ENCODE results near the gene TLE3. TPM values are rescaled to one million over a fixed set of nuclear protein-coding genes. Genes with fewer than 3 reads are reported as not detected.

The TLE3 gene
- polyA plus RNA-seq, 1 donor, result 47.1 TPM

DNA sequence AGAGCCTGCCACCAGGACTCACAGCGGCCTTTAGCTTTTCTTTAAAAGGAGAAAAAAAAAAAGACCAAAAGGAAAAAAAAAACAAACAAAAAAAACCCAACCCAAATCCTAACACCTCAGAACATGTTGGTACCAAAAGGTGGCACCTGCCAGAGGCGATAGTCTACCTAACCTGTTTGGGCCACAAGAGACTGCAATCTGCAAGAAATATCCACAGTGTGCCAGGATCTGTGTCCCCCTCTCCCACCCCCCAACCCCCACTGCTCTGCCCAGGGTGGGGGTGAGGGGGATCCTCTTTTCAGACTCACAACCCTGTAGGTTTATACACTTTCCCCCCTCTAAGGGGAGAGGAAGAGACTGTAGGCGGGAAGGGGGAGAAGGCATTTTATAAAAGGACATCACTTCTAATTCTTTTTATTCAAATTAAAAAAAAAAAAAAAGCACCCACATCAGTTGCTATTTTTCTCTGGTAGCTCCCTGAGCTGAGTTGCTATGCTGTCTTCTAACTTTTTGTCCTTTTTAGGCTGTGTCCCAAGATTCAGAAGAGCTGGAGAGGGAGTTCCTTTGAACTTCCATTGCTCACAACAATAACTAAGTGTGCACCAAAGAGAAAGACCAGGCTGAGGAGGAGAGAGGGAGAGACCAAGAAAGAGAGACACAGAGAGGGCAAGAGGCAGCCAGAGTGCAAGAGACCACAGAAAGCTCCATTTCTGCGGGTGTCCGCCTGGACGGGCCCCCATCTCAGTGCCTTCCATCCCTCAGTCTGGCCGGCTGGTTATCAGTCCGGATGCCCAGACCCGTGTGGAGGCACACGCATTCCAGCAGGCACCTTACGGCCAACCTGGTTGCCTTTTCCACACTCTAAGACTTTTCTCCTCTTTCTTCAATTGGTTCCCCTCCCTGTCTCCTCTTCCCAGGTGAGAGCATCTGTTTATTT, 48.9 kb downstream of the TLE3 start:
- DNase-seq, result no peak
- no peak overlapping the region for H3K27ac ChIP-seq (ENCODE audit: low read length)
- H3K36me3 ChIP-seq (ENCODE audit: control insufficient read depth, insufficient read depth, low read length), result peaks cover 55% of the 10 kb centered on the region
- H3K4me1 ChIP-seq (ENCODE audit: control insufficient read depth, insufficient read depth, low read length), result no peaks in the 10 kb centered on the region
- no peak overlapping the region for H3K4me3 ChIP-seq (ENCODE audit: low read length)
- no peaks in the 10 kb centered on the region for H3K9me3 ChIP-seq (ENCODE audit: control insufficient read depth, low read depth, low read length)
- no peaks in the 10 kb centered on the region for H3K27me3 ChIP-seq (ENCODE audit: control insufficient read depth, insufficient read depth, low read length)
- 90% methylated on average over 2 of the region's 11 CpGs for WGBS (ENCODE audit: insufficient coverage, low lambda C conversion rate)

DNA sequence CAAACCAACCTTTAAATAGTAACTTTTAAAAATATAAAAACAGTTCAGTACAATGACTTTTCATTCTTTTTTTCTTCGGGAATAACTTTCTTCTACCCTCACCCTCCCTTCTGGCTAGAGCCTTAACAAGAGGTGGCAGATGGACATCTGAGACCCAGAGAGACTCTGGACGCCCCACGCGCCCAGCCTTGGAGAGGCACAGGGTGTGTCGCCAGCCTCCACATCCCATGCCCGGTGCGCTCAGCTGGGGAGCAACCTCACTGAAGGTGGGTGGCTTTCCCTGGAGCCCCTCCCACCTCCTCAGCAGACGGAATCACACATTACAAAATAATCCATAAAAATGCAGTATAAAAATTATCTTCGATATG, 49.5 kb downstream of the TLE3 start:
- DNase-seq, result no peak
- H3K9me3 ChIP-seq (ENCODE audit: control insufficient read depth, low read depth, low read length), result no peaks in the 10 kb centered on the region
- no peaks in the 10 kb centered on the region for H3K4me1 ChIP-seq (ENCODE audit: control insufficient read depth, insufficient read depth, low read length)
- no peak overlapping the region for H3K27ac ChIP-seq (ENCODE audit: low read length)
- no peak overlapping the region for H3K4me3 ChIP-seq (ENCODE audit: low read length)
- 100% methylated on average over 1 of the region's 9 CpGs for WGBS (ENCODE audit: insufficient coverage, low lambda C conversion rate)
- no peaks in the 10 kb centered on the region for H3K27me3 ChIP-seq (ENCODE audit: control insufficient read depth, insufficient read depth, low read length)
- peaks cover 49% of the 10 kb centered on the region for H3K36me3 ChIP-seq (ENCODE audit: control insufficient read depth, insufficient read depth, low read length)

DNA sequence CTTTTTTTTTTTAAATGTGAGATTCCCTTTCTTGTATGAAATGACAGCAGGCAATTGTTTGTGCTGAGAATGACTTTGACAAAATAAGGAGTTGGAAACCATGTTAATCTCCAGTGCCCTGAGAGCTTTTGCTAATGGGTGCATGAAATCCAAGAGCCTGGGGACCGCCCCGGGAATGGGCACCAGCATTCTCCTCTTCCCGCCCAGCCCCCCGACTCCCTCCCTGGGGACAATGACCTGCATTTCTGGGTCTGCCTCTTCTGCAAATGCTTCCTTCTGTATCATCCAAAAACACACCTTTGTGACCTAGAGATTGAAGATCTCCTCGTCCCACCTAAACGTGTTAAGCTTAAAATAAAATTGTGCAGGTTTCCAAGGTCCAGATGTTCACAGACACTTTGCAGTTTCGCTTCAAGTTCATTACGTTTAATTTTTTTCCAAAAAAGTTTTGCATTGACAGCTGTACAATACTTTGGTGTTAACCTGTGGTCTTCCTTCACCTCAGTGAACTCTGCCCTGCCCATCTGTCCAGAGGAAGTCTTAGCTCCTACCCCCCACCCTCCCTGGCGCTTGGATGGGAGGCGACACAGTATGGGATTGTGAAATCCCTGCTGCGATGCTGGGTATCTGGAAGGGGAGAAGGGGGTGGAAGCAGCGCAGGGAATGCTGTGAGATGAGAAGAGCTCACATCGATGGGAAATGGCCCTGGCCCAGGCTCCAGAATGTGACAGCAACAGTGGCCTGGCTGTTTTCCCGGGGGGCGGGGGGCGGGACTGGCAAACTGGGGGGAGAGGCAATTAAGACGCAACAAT, 50.1 kb downstream of the TLE3 start:
- no peaks in the 10 kb centered on the region for H3K27me3 ChIP-seq (ENCODE audit: control insufficient read depth, insufficient read depth, low read length)
- DNase-seq, result no peak
- H3K4me1 ChIP-seq (ENCODE audit: control insufficient read depth, insufficient read depth, low read length), result no peaks in the 10 kb centered on the region
- H3K27ac ChIP-seq (ENCODE audit: low read length), result no peak overlapping the region
- H3K4me3 ChIP-seq (ENCODE audit: low read length), result no peak overlapping the region
- H3K36me3 ChIP-seq (ENCODE audit: control insufficient read depth, insufficient read depth, low read length), result peaks cover 43% of the 10 kb centered on the region
- H3K9me3 ChIP-seq (ENCODE audit: control insufficient read depth, low read depth, low read length), result no peaks in the 10 kb centered on the region
- 100% methylated on average over 2 of the region's 17 CpGs for WGBS (ENCODE audit: insufficient coverage, low lambda C conversion rate)

DNA sequence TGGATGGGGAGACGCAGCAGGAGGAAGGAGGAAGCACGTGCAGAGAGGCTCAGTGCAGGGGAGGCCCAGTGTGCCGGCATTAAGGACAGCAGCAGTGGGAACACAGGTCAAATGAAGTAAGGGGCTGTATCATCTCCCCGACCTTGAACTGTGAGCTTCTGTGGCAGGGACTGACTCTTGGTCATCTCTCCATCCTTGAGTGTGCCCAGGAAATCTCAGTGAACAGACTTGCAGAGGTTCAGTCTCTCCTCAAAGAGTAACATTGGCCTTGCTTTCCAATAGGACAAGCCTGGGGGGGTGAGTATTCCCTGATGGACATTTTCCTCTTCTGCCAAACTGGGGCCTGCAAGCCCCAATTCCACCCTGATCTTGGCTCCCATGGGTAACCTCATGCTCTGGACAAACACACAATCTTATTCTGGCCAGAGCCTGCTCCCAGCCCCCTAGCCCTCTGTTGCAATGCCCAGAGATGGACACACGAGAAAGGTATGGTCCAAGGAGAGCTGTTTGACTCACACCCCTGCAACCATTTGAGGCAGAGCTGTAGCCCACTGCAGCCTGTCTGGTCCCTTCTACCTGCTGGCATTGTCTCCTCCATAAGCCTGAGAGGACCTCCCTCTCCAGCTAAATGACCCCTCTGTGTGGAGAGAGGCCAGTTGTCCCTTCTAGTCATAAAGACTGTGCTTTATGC, 50.9 kb downstream of the TLE3 start:
- WGBS (ENCODE audit: insufficient coverage, low lambda C conversion rate), result no CpG with 5 or more reads among the region's 5 CpGs
- H3K36me3 ChIP-seq (ENCODE audit: control insufficient read depth, insufficient read depth, low read length), result peaks cover 38% of the 10 kb centered on the region
- DNase-seq, result no peak
- H3K9me3 ChIP-seq (ENCODE audit: control insufficient read depth, low read depth, low read length), result no peaks in the 10 kb centered on the region
- no peak overlapping the region for H3K4me3 ChIP-seq (ENCODE audit: low read length)
- H3K4me1 ChIP-seq (ENCODE audit: control insufficient read depth, insufficient read depth, low read length), result no peaks in the 10 kb centered on the region
- H3K27ac ChIP-seq (ENCODE audit: low read length), result no peak overlapping the region
- H3K27me3 ChIP-seq (ENCODE audit: control insufficient read depth, insufficient read depth, low read length), result no peaks in the 10 kb centered on the region

DNA sequence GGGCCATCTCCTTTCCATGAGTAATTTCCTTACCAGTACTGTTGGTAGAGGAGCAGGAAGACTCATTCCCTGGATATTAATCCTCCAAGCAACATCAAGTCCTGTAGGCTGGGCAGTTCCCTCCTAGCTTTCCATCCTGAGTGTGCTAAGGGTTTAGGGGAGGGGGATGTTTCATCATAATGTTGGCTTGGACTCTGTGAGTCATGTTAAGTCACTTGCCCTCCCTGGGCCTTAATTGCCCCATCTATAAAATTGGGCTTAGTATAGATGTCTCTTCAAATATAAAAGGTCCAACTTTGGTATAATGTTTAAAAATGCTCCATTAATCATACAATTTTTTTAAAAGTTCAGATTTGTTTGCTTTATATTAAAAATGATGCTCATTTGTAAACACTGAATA, 52.7 kb downstream of the TLE3 start:
- DNase-seq, result no peak
- H3K4me3 ChIP-seq (ENCODE audit: low read length), result no peak overlapping the region
- no peak overlapping the region for H3K27ac ChIP-seq (ENCODE audit: low read length)
- H3K27me3 ChIP-seq (ENCODE audit: control insufficient read depth, insufficient read depth, low read length), result no peaks in the 10 kb centered on the region
- H3K9me3 ChIP-seq (ENCODE audit: control insufficient read depth, low read depth, low read length), result no peaks in the 10 kb centered on the region
- peaks cover 20% of the 10 kb centered on the region for H3K36me3 ChIP-seq (ENCODE audit: control insufficient read depth, insufficient read depth, low read length)
- no peaks in the 10 kb centered on the region for H3K4me1 ChIP-seq (ENCODE audit: control insufficient read depth, insufficient read depth, low read length)

DNA sequence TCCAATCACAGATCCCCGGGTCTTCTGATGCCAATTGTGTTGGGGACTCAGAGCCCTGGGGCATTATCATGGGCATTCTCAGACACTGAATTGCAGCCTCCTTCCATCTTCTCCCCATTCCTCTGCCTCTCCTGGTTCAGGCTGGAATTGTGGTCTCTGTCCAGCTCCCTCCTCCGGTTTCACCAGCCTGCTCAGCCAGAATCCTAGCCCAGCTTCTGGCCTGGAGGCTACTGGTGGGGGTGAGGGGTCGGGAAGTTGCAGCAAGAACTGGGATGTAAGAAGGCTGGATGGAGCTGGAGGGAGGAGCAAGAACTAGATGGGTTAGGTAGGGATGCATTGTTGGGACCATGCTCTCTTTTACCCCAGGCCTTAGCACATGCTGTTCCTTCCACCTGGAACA, 53.5 kb downstream of the TLE3 start:
- Histone ChIP-seq H3K36me3 (ENCODE audit: control insufficient read depth, insufficient read depth, low read length) (peaks cover 13% of the 10 kb centered on the region), H3K27me3 (ENCODE audit: control insufficient read depth, insufficient read depth, low read length) (no peaks in the 10 kb centered on the region), H3K4me3 (ENCODE audit: low read length) (no peak overlapping the region), H3K27ac (ENCODE audit: low read length) (no peak overlapping the region), H3K4me1 (ENCODE audit: control insufficient read depth, insufficient read depth, low read length) (no peaks in the 10 kb centered on the region), H3K9me3 (ENCODE audit: control insufficient read depth, low read depth, low read length) (no peaks in the 10 kb centered on the region)
- DNase-seq, result no peak
- WGBS (ENCODE audit: insufficient coverage, low lambda C conversion rate), result 60% methylated on average over 1 of the region's 3 CpGs

DNA sequence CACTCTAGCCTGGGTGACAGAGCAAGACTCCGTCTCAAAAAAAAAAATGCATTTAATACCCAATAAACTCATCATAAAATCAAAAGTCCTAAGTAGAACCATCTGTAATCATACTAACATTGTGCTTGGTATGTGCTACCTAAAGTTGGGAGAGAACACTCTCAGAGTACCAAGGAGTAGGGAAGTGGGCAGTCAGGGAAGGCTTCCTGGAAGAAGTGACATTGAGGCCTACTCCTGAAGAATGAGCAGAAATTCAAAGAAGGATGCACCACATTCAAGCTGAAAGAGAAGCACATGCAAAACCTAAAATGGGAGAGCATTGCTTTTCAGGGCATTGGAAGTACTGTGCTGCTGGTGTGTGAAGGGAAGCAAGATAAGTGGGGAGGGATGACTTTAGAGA, 54.1 kb downstream of the TLE3 start:
- WGBS (ENCODE audit: insufficient coverage, low lambda C conversion rate), result no CpG with 5 or more reads among the region's 1 CpG
- no peaks in the 10 kb centered on the region for H3K27me3 ChIP-seq (ENCODE audit: control insufficient read depth, insufficient read depth, low read length)
- no peaks in the 10 kb centered on the region for H3K4me1 ChIP-seq (ENCODE audit: control insufficient read depth, insufficient read depth, low read length)
- H3K9me3 ChIP-seq (ENCODE audit: control insufficient read depth, low read depth, low read length), result no peaks in the 10 kb centered on the region
- H3K36me3 ChIP-seq (ENCODE audit: control insufficient read depth, insufficient read depth, low read length), result peaks cover 7% of the 10 kb centered on the region
- no peak for DNase-seq
- H3K27ac ChIP-seq (ENCODE audit: low read length), result no peak overlapping the region
- no peak overlapping the region for H3K4me3 ChIP-seq (ENCODE audit: low read length)

DNA sequence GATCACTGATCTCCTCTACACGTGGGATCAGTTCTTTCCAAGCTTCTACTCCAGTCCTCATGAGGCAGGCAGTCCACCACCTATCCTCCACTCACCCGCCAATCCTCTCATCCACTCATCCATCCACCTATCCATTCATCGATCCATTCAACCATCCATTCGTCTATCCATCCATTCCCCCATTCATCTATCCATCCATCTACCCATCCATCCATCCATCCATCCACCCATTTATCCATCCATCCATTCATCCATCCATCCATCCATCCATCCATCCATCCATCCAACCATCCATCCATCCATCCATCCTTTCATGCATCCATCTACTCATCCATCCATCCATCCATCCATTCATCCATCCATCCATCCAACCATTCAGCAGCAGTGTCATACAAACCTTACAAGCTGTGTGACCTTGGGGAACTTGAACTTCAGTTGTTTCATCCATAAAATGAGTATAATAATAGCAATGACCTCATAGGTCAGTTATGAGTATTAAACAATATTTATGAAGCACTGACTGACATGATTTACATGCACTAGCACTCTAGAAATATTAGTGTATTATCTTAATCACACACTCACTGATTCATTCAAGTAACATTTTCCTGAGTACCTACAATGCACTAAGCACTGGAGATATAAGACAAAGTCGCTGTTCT, 55.0 kb downstream of the TLE3 start:
- H3K36me3 ChIP-seq (ENCODE audit: control insufficient read depth, insufficient read depth, low read length), result peaks cover 3% of the 10 kb centered on the region
- DNase-seq, result no peak
- 86% methylated on average over 4 of the region's 5 CpGs for WGBS (ENCODE audit: insufficient coverage, low lambda C conversion rate)
- no peaks in the 10 kb centered on the region for H3K4me1 ChIP-seq (ENCODE audit: control insufficient read depth, insufficient read depth, low read length)
- no peak overlapping the region for H3K4me3 ChIP-seq (ENCODE audit: low read length)
- H3K27me3 ChIP-seq (ENCODE audit: control insufficient read depth, insufficient read depth, low read length), result no peaks in the 10 kb centered on the region
- H3K9me3 ChIP-seq (ENCODE audit: control insufficient read depth, low read depth, low read length), result no peaks in the 10 kb centered on the region
- no peak overlapping the region for H3K27ac ChIP-seq (ENCODE audit: low read length)

DNA sequence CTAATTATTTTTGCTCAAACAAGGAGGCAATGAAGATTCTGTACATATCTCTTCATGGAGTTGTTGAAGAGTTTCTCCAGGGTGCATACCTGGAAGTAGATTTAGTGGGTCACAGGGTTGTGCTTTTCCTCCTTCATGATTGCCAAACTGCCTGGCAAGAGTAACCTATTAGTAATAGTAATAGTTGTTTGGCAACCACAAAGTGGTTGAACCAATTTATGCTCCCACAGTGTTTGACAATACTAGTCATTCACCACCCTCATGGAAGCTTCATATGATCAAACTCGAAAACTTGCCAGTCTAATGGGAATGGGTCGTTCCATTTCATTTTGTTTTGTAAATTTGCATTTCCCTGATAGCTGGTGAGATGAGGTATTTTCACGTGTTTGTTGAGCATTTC, 57.8 kb downstream of the TLE3 start:
- no peaks in the 10 kb centered on the region for H3K4me1 ChIP-seq (ENCODE audit: control insufficient read depth, insufficient read depth, low read length)
- no peak overlapping the region for H3K4me3 ChIP-seq (ENCODE audit: low read length)
- no peak for DNase-seq
- H3K27me3 ChIP-seq (ENCODE audit: control insufficient read depth, insufficient read depth, low read length), result peaks cover 3% of the 10 kb centered on the region
- no peaks in the 10 kb centered on the region for H3K36me3 ChIP-seq (ENCODE audit: control insufficient read depth, insufficient read depth, low read length)
- H3K27ac ChIP-seq (ENCODE audit: low read length), result no peak overlapping the region
- no peaks in the 10 kb centered on the region for H3K9me3 ChIP-seq (ENCODE audit: control insufficient read depth, low read depth, low read length)
- no CpG with 5 or more reads among the region's 3 CpGs for WGBS (ENCODE audit: insufficient coverage, low lambda C conversion rate)
